NB4 (cell line): ENCODE data around the gene CFD.

ENCODE experiments used
- MAX ChIP-seq: IDR thresholded peaks from 2 replicates; pipeline ENCODE4 v1.6.1; 2011; ENCODE audit warnings: low read depth, low read length
- MYC ChIP-seq: IDR thresholded peaks from 2 replicates; pipeline ENCODE4 v1.6.1; 2011; ENCODE audit warnings: low read depth, low read length
- POLR2A ChIP-seq: IDR thresholded peaks from 2 replicates; pipeline ENCODE4 v1.6.1; 2011; ENCODE audit warnings: mild to moderate bottlenecking; ENCODE audit not compliant: insufficient read length; ENCODE audit errors: extremely low read depth
- TF ChIP-seq, protein P1 (sequence below): IDR thresholded peaks from one replicate; pipeline ENCODE4 v1.5.1; 2012; ENCODE audit warnings: low read depth, low read length

- TF ChIP-seq, protein P1, sequence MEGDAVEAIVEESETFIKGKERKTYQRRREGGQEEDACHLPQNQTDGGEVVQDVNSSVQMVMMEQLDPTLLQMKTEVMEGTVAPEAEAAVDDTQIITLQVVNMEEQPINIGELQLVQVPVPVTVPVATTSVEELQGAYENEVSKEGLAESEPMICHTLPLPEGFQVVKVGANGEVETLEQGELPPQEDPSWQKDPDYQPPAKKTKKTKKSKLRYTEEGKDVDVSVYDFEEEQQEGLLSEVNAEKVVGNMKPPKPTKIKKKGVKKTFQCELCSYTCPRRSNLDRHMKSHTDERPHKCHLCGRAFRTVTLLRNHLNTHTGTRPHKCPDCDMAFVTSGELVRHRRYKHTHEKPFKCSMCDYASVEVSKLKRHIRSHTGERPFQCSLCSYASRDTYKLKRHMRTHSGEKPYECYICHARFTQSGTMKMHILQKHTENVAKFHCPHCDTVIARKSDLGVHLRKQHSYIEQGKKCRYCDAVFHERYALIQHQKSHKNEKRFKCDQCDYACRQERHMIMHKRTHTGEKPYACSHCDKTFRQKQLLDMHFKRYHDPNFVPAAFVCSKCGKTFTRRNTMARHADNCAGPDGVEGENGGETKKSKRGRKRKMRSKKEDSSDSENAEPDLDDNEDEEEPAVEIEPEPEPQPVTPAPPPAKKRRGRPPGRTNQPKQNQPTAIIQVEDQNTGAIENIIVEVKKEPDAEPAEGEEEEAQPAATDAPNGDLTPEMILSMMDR: no peak
- TF ChIP-seq POLR2A: no peak
- no peak for TF ChIP-seq MAX
- TF ChIP-seq MYC: no peak
These were observed 44.2 kb upstream of the CFD start for GRCh38 chr19:815079-815774.
